ENCODE results near the gene HBE1. TPM values are rescaled to one million over a fixed set of nuclear protein-coding genes. Genes with fewer than 3 reads are reported as not detected.

HBE1 gene
- total and polyA plus RNA-seq, 10 of the 15 experiments (the other 5 are each of a cell fraction or from before 2014, with no cell fraction given) = 0.13 to 2.7 (median 0.62) TPM; not detected in 5

DNA sequence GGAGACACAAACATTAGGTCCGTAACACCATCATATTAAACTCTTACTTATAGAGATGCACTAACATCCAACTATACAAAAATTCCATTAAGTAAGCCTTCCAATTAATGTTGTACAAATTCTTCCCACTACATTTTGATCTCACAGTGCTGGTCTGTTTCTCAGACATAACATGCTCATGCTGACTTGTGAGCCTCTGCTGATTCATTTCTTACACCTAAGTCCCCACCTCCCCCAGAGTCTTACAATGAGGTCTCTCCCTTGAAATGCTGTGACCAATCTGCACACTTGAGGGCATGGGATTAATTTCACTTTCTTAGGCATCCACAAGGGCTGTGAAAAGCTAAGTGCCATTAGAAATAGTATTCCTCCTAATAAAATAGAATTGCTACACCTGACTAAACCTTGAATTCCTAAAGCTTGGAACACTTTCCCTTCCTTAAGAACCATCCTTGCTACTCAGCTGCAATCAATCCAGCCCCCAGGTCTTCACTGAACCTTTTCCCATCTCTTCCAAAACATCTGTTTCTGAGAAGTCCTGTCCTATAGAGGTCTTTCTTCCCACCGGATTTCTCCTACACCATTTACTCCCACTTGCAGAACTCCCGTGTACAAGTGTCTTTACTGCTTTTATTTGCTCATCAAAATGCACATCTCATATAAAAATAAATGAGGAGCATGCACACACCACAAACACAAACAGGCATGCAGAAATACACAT lies 22.1 kb downstream of the HBE1 start (continued):
- TF ChIP-seq PRDM15 (CRISPR knock-in tag; IDR thresholded peaks at IDR 0.05) (no peak), TCF12 (IDR thresholded peaks at IDR 0.05; ENCODE audit: low read depth, low read length) (no peak), EGR1 (IDR thresholded peaks at IDR 0.05; ENCODE audit: borderline replicate concordance in 1 of 2, low read depth in 2 of 2, low read length in 2 of 2) (no peak), NR2F1 (conservative IDR thresholded peaks at IDR 0.05) (no peak), KAT2A (conservative IDR thresholded peaks at IDR 0.05; ENCODE audit: control insufficient read depth, low read depth, low read length) (no peak), HDGF (IDR thresholded peaks at IDR 0.05) (no peak), ZNF207 (IDR thresholded peaks at IDR 0.05; ENCODE audit: borderline replicate concordance) (no peak), JUND (IDR thresholded peaks at IDR 0.05; ENCODE audit: low read depth, low read length) (no peak), FOS (IDR thresholded peaks at IDR 0.05; ENCODE audit: borderline replicate concordance, extremely low read depth, insufficient read length) (no peak)
